Testis (tissue), 3 donors: Measurements from ENCODE around the gene RTN4RL2. TPM values are rescaled to one million over a fixed set of nuclear protein-coding genes. Genes with fewer than 3 reads are reported as not detected.

Experiments
- DNase-seq: peaks from one replicate; pipeline ENCODE4 v3.0.0-alpha.2; 2019
- H3K27ac ChIP-seq, 2 donors: fragments of 200-600 bp; sonication (generic); one replicate each; pipeline ENCODE4 v1.5.1; 2019
- H3K27me3 ChIP-seq: fragments of 200-600 bp; sonication (generic); one replicate; pipeline ENCODE4 v1.5.1; 2019
- H3K36me3 ChIP-seq: fragments of 200-600 bp; sonication (generic); one replicate; pipeline ENCODE4 v1.5.1; 2017; ENCODE audit warnings: low read depth; ENCODE audit errors: missing control alignments
- H3K4me1 ChIP-seq: fragments of 200-600 bp; sonication (generic); one replicate; pipeline ENCODE4 v1.5.1; 2019
- H3K4me3 ChIP-seq, 2 donors: fragments of 200-600 bp; sonication (generic); one replicate each; pipeline ENCODE4 v1.5.1; 2017 to 2019
- H3K9me3 ChIP-seq: fragments of 200-600 bp; sonication (generic); one replicate; pipeline ENCODE4 v1.5.1; 2017
- CTCF ChIP-seq, 3 experiments: fragments of 450-650 bp in 2 of 3; fragments of 200-600 bp in 1 of 3; sonication (generic) in 1 of 3; IDR thresholded peaks; one replicate each; pipeline ENCODE4 v1.5.1; 2016 to 2019; ENCODE audit warnings: antibody characterized with exemption in 3 of 3, mild to moderate bottlenecking in 2 of 3, moderate library complexity in 1 of 3
- POLR2A ChIP-seq: fragments of 450-650 bp; IDR thresholded peaks from one replicate; pipeline ENCODE4 v1.6.1; 2017; ENCODE audit warnings: antibody characterized with exemption, mild to moderate bottlenecking, moderate library complexity
- WGBS, 2 donors: methylation state at CpG; one replicate each; pipeline ENCODE4 v1.1.5; 2018; 5-methylcytosine and 5-hydroxymethylcytosine counted together
- intact Hi-C: fragments of 100-400 bp; cut with DNase I; formaldehyde crosslinking; loops from one replicate; pipeline ENCODE4 v1.15.1; 2023; ENCODE audit warnings: low total_unique reads
- polyA plus RNA-seq: library from polyadenylated mRNA; stranded (reverse); fragments of 350-450 nt; fragmentation: Illumina TruSeq; extraction: RNeasy Lipid Tissue Mini Kit (QIAGEN cat#74804); gene quantifications from one replicate; pipeline ENCODE4 v1.2.3, GENCODE V29; 2014; ENCODE audit warnings: low read depth, low replicate concordance; ENCODE audit not compliant: insufficient read depth
- total RNA-seq, 2 donors: library from RNA; depleted of rRNA; stranded (reverse); fragments of >200 nt; gene quantifications; one replicate each; pipeline ENCODE4 v1.2.3, GENCODE V29; 2016

RTN4RL2 gene
- total and polyA plus RNA-seq, 3 donors from 2014 or later = 2.3 to 3.2 (median 2.5) TPM

GRCh38 chr11:57502376-57502775 is 42.0 kb downstream of the RTN4RL2 start:
- DNase-seq = no peak
- H3K27ac ChIP-seq = no peak overlapping the region
- H3K9me3 ChIP-seq = no peaks in the 10 kb centered on the region
- no peaks in the 10 kb centered on the region for H3K27me3 ChIP-seq
- H3K4me3 ChIP-seq = no peak overlapping the region
- intact Hi-C loops = no loop called here
- WGBS, 2 donors = 96 to 98% methylated on average over 3 of the region's 3 CpGs
- no peaks in the 10 kb centered on the region for H3K36me3 ChIP-seq
- TF ChIP-seq CTCF (IDR thresholded peaks at IDR 0.05) = no peak
- TF ChIP-seq POLR2A = no peak
- peaks cover 19% of the 10 kb centered on the region for H3K4me1 ChIP-seq

- TF ChIP-seq POLR2A (no peak), CTCF (IDR thresholded peaks at IDR 0.05) (no peak)
- H3K9me3 ChIP-seq = no peaks in the 10 kb centered on the region
- H3K4me3 ChIP-seq = no peak overlapping the region
- intact Hi-C loops = no loop called here
- H3K27me3 ChIP-seq = no peaks in the 10 kb centered on the region
- no peak for DNase-seq
- no peak overlapping the region for H3K27ac ChIP-seq
- H3K4me1 ChIP-seq = peaks cover 19% of the 10 kb centered on the region
- no peaks in the 10 kb centered on the region for H3K36me3 ChIP-seq
These were observed 42.5 kb downstream of the RTN4RL2 start for GRCh38 chr11:57502870-57503269.

- H3K27ac ChIP-seq = no peak overlapping the region
- 85 to 96% methylated on average over 4 of the region's 4 CpGs for WGBS, 2 donors
- intact Hi-C loops = no loop called here
- H3K36me3 ChIP-seq = no peaks in the 10 kb centered on the region
- DNase-seq = no peak
- H3K9me3 ChIP-seq = no peaks in the 10 kb centered on the region
- H3K4me3 ChIP-seq = no peak overlapping the region
- TF ChIP-seq CTCF (IDR thresholded peaks at IDR 0.05) = no peak
- no peak for TF ChIP-seq POLR2A
- no peaks in the 10 kb centered on the region for H3K27me3 ChIP-seq
- peaks cover 10% of the 10 kb centered on the region for H3K4me1 ChIP-seq
These were observed 44.2 kb downstream of the RTN4RL2 start for GRCh38 chr11:57504511-57504910.

GRCh38 chr11:57506522-57506921 is 46.2 kb downstream of the RTN4RL2 start:
- no peaks in the 10 kb centered on the region for H3K9me3 ChIP-seq
- H3K27me3 ChIP-seq = no peaks in the 10 kb centered on the region
- no peak overlapping the region for H3K4me3 ChIP-seq
- no peak overlapping the region for H3K27ac ChIP-seq
- H3K36me3 ChIP-seq = no peaks in the 10 kb centered on the region
- WGBS, 2 donors = 92 to 93% methylated on average over 1 of the region's 1 CpG
- TF ChIP-seq POLR2A (no peak), CTCF (IDR thresholded peaks at IDR 0.05) (no peak)
- no peaks in the 10 kb centered on the region for H3K4me1 ChIP-seq
- DNase-seq = no peak
- intact Hi-C loops = no loop called here

GRCh38 chr11:57508341-57509170 is 48.2 kb downstream of the RTN4RL2 start:
- Histone ChIP-seq H3K27ac (no peak overlapping the region), H3K36me3 (no peaks in the 10 kb centered on the region)

More at GRCh38 chr11:57508341-57509170, 48.2 kb downstream of the RTN4RL2 start:
- Histone ChIP-seq H3K4me3 (no peak overlapping the region), H3K9me3 (no peaks in the 10 kb centered on the region), H3K27me3 (no peaks in the 10 kb centered on the region), H3K4me1 (no peaks in the 10 kb centered on the region)
- no peak for DNase-seq
- TF ChIP-seq POLR2A (no peak), CTCF (IDR thresholded peaks at IDR 0.05) (no peak)
- 85 to 93% methylated on average over 7 of the region's 7 CpGs for WGBS, 2 donors
- intact Hi-C loops = no loop called here
